Measurements from ENCODE around the gene STK10. TPM values are rescaled to one million over a fixed set of nuclear protein-coding genes. Genes with fewer than 3 reads are reported as not detected.

The STK10 gene
- total RNA-seq, 4 donors from 2014 or later: 5.4 to 18.3 (median 5.7) TPM

GRCh38 chr5:172090976-172091547, 97.0 kb downstream of the STK10 start:
- Histone ChIP-seq H3K4me3 (no peak overlapping the region), H3K27me3 (no peaks in the 10 kb centered on the region), H3K4me1 (no peaks in the 10 kb centered on the region), H3K9me3 (no peaks in the 10 kb centered on the region), H3K27ac (no peak overlapping the region), H3K36me3 (peaks cover 0 to 9% of the 10 kb centered on the region in 2 donors)
- DNase-seq (no peak), ATAC-seq (no peak)
- intact Hi-C loops (cut with DNase I; ENCODE audit: low total_unique reads) (no loop called here), in situ Hi-C loops (cut with MboI; ENCODE audit: low sequenced_read_pairs in 4 of 4) (no loop called here)
- TF ChIP-seq CTCF (IDR thresholded peaks at IDR 0.05 in 4 of 5, conservative IDR thresholded peaks at IDR 0.05 in 1 of 5) (no peak), POLR2A (IDR thresholded peaks at IDR 0.05) (no peak)

- Histone ChIP-seq H3K4me3 (no peak overlapping the region), H3K9me3 (no peaks in the 10 kb centered on the region), H3K36me3 (peaks cover 0 to 9% of the 10 kb centered on the region in 2 donors), H3K4me1 (no peaks in the 10 kb centered on the region), H3K27ac (no peak overlapping the region), H3K27me3 (no peaks in the 10 kb centered on the region)
- in situ Hi-C loops (cut with MboI; ENCODE audit: low sequenced_read_pairs in 4 of 4): no loop called here
- ATAC-seq (no peak), DNase-seq (no peak)
- TF ChIP-seq CTCF (IDR thresholded peaks at IDR 0.05 in 4 of 5, conservative IDR thresholded peaks at IDR 0.05 in 1 of 5) (no peak), POLR2A (IDR thresholded peaks at IDR 0.05) (no peak)
- intact Hi-C loops (cut with DNase I; ENCODE audit: low total_unique reads): no loop called here
Measured at GRCh38 chr5:172089298-172090117, 98.5 kb downstream of the STK10 start.

- no peaks in the 10 kb centered on the region for H3K9me3 ChIP-seq
- intact Hi-C loops (cut with DNase I; ENCODE audit: low total_unique reads): no loop called here
- H3K27ac ChIP-seq: no peak overlapping the region
- no peak overlapping the region for H3K4me3 ChIP-seq
- in situ Hi-C loops (cut with MboI; ENCODE audit: low sequenced_read_pairs in 4 of 4): no loop called here
- TF ChIP-seq POLR2A (IDR thresholded peaks at IDR 0.05) (no peak), CTCF (IDR thresholded peaks at IDR 0.05 in 4 of 5, conservative IDR thresholded peaks at IDR 0.05 in 1 of 5) (no peak)
- ATAC-seq (no peak), DNase-seq (no peak)
- no peaks in the 10 kb centered on the region for H3K4me1 ChIP-seq
- H3K27me3 ChIP-seq: no peaks in the 10 kb centered on the region
- H3K36me3 ChIP-seq: peaks cover 0 to 9% of the 10 kb centered on the region in 2 donors
Measured at GRCh38 chr5:172088801-172089200, 99.2 kb downstream of the STK10 start.

- Histone ChIP-seq H3K4me3 (no peak overlapping the region), H3K27ac (no peak overlapping the region), H3K9me3 (no peaks in the 10 kb centered on the region), H3K36me3 (peaks cover 0 to 4% of the 10 kb centered on the region in 2 donors), H3K4me1 (no peaks in the 10 kb centered on the region), H3K27me3 (no peaks in the 10 kb centered on the region)
- ATAC-seq: no peak
- intact Hi-C loops (cut with DNase I; ENCODE audit: low total_unique reads): no loop called here
- TF ChIP-seq POLR2A (IDR thresholded peaks at IDR 0.05) (no peak), CTCF (IDR thresholded peaks at IDR 0.05 in 4 of 5, conservative IDR thresholded peaks at IDR 0.05 in 1 of 5) (no peak)
- in situ Hi-C loops (cut with MboI; ENCODE audit: low sequenced_read_pairs in 4 of 4): no loop called here
- no peak for DNase-seq
Measured at GRCh38 chr5:172086194-172086975, 101.6 kb downstream of the STK10 start.
